GM23338 (cell line): ENCODE data around the gene BTN1A1. TPM values are rescaled to one million over a fixed set of nuclear protein-coding genes. Genes with fewer than 3 reads are reported as not detected.

Source experiments
- ATAC-seq: fragments of 200-7000 bp; cut with Tn5 transposase; 3 replicates; pipeline ENCODE4 v1.9.1; 2020
- DNase-seq: peaks from one replicate; pipeline ENCODE4 v3.0.0-alpha.2; 2015; ENCODE audit warnings: low spot score
- H2AFZ ChIP-seq: fragments of 200-600 bp; sonication (generic); 2 replicates; pipeline ENCODE4 v1.8.0; 2016; ENCODE audit warnings: antibody characterized with exemption, mild to moderate bottlenecking, moderate library complexity
- H3F3A ChIP-seq: fragments of 200-600 bp; sonication (generic); replicated peaks from 2 replicates; pipeline ENCODE4 v1.8.0; 2017; ENCODE audit warnings: antibody characterized with exemption, mixed run types, low read depth
- H3K27ac ChIP-seq: fragments of 200-600 bp; sonication (generic); 2 replicates; pipeline ENCODE4 v1.6.1; 2016; ENCODE audit warnings: low read depth
- H3K27me3 ChIP-seq: fragments of 200-600 bp; sonication (generic); 2 replicates; pipeline ENCODE4 v1.8.0; 2016; ENCODE audit warnings: mild to moderate bottlenecking, mixed run types, moderate library complexity; ENCODE audit not compliant: insufficient read depth
- H3K36me3 ChIP-seq: fragments of 200-600 bp; sonication (generic); 2 replicates; pipeline ENCODE4 v1.8.0; 2016; ENCODE audit warnings: mild to moderate bottlenecking; ENCODE audit not compliant: insufficient read depth
- H3K4me1 ChIP-seq: fragments of 200-600 bp; sonication (generic); 2 replicates; pipeline ENCODE4 v1.8.0; 2016; ENCODE audit warnings: mild to moderate bottlenecking, moderate library complexity; ENCODE audit not compliant: insufficient read depth
- H3K4me2 ChIP-seq: fragments of 200-600 bp; sonication (generic); 2 replicates; pipeline ENCODE4 v1.7.1; 2017; ENCODE audit warnings: mixed run types
- H3K4me3 ChIP-seq: fragments of 200-600 bp; sonication (generic); 2 replicates; pipeline ENCODE4 v1.6.1; 2016; ENCODE audit warnings: mixed run types
- H3K79me2 ChIP-seq: fragments of 200-600 bp; sonication (generic); replicated peaks from 2 replicates; pipeline ENCODE4 v1.8.0; 2017; ENCODE audit warnings: mild to moderate bottlenecking; ENCODE audit not compliant: insufficient read depth
- H3K9me2 ChIP-seq: fragments of 200-600 bp; sonication (generic); 2 replicates; pipeline ENCODE4 v1.8.0; 2017; ENCODE audit not compliant: insufficient read depth
- H4K20me1 ChIP-seq: fragments of 200-600 bp; sonication (generic); replicated peaks from 2 replicates; pipeline ENCODE4 v1.8.0; 2017; ENCODE audit warnings: mild to moderate bottlenecking; ENCODE audit not compliant: insufficient read depth
- H3K27ac Mint-ChIP-seq: 2 replicates; pipeline ENCODE4 v1.8.0; 2020; ENCODE audit warnings: inconsistent platforms, mild to moderate bottlenecking, moderate library complexity, mixed read lengths
- H3K27me3 Mint-ChIP-seq: 3 replicates; pipeline ENCODE4 v1.8.0; 2022; ENCODE audit warnings: low read depth, mild to moderate bottlenecking, moderate library complexity, mixed read lengths, inconsistent platforms; ENCODE audit not compliant: insufficient read depth, poor library complexity
- H3K36me3 Mint-ChIP-seq: 3 replicates; pipeline ENCODE4 v1.8.0; 2021; ENCODE audit warnings: low read depth, mild to moderate bottlenecking, inconsistent platforms, moderate library complexity, mixed read lengths
- H3K4me1 Mint-ChIP-seq: 3 replicates; pipeline ENCODE4 v1.8.0; 2020; ENCODE audit warnings: mild to moderate bottlenecking, inconsistent platforms, mixed read lengths
- H3K4me3 Mint-ChIP-seq: 3 replicates; pipeline ENCODE4 v1.8.0; 2021; ENCODE audit warnings: moderate library complexity, mild to moderate bottlenecking, inconsistent platforms, mixed read lengths
- H3K9me3 Mint-ChIP-seq: 3 replicates; pipeline ENCODE4 v1.8.0; 2020; ENCODE audit warnings: moderate library complexity, mild to moderate bottlenecking, inconsistent platforms, mixed read lengths
- CREB1 ChIP-seq: fragments of 250-450 bp; sonication (Bioruptor Pico); IDR thresholded peaks from 2 replicates; pipeline ENCODE4 v1.5.0; 2020; ENCODE audit warnings: low read depth, mild to moderate bottlenecking, moderate library complexity
- EZH2 ChIP-seq: fragments of 200-600 bp; sonication (generic); IDR thresholded peaks from one replicate; pipeline ENCODE4 v1.8.0; 2017; ENCODE audit warnings: antibody characterized with exemption, mild to moderate bottlenecking, low read depth; ENCODE audit not compliant: unreplicated experiment
- EZH2phosphoT487 ChIP-seq: fragments of 200-600 bp; sonication (generic); IDR thresholded peaks from one replicate; pipeline ENCODE4 v1.8.1; 2018; ENCODE audit warnings: antibody characterized with exemption; ENCODE audit not compliant: unreplicated experiment
- JUNB ChIP-seq: IDR thresholded peaks from one replicate; pipeline ENCODE4 v1.6.1; 2016; ENCODE audit warnings: antibody characterized with exemption; ENCODE audit not compliant: unreplicated experiment
- NANOG ChIP-seq: IDR thresholded peaks from 2 replicates; pipeline ENCODE4 v1.6.1; 2016; ENCODE audit warnings: antibody characterized with exemption, borderline replicate concordance
- POLR2AphosphoS5 ChIP-seq: IDR thresholded peaks from 2 replicates; pipeline ENCODE4 v1.6.1; 2016; ENCODE audit warnings: antibody characterized with exemption, low read depth
- STAT1 ChIP-seq: IDR thresholded peaks from one replicate; pipeline ENCODE4 v1.6.1; 2016; ENCODE audit warnings: antibody characterized with exemption; ENCODE audit not compliant: unreplicated experiment
- ZNF331 ChIP-seq: fragments of 250-450 bp; sonication (Bioruptor Pico); IDR thresholded peaks from 2 replicates; pipeline ENCODE4 v1.5.0; 2020; ENCODE audit warnings: low read depth, mild to moderate bottlenecking, moderate library complexity
- polyA plus RNA-seq: library from polyadenylated mRNA; unstranded; fragments of >200 nt; fragmentation: Nextera tagmentation; extraction: Ambion mirVana; gene quantifications from 2 replicates; pipeline ENCODE4 v1.2.1, GENCODE V29; 2016
- total RNA-seq: library from RNA; depleted of rRNA; stranded (reverse); fragments of >200 nt; shearing (Covaris generic); gene quantifications from 2 replicates; pipeline ENCODE4 v1.2.3, GENCODE V29; 2014
- TF ChIP-seq, protein P1 (sequence below): IDR thresholded peaks from one replicate; pipeline ENCODE4 v1.6.1; 2018; ENCODE audit warnings: antibody characterized with exemption; ENCODE audit not compliant: unreplicated experiment
- TF ChIP-seq, protein P2 (sequence below), 2 experiments: fragments of 200-600 bp in 1 of 2; sonication (generic) in 1 of 2; conservative IDR thresholded peaks; 2 replicates each; pipeline versions ENCODE4 v1.5.1 to v1.6.1; 2016 to 2017; ENCODE audit warnings: antibody characterized with exemption in 2 of 2, low read depth in 2 of 2, mild to moderate bottlenecking in 2 of 2, moderate library complexity in 1 of 2
- TF ChIP-seq, protein P3 (sequence below): fragments of 250-450 bp; sonication (Bioruptor Pico); IDR thresholded peaks from 2 replicates; pipeline ENCODE4 v1.5.0; 2020; ENCODE audit warnings: mild to moderate bottlenecking, moderate library complexity
- TF ChIP-seq, protein P4 (sequence below): IDR thresholded peaks from 2 replicates; pipeline ENCODE4 v1.6.1; 2016; ENCODE audit warnings: antibody characterized with exemption

Gene BTN1A1
- total and polyA plus RNA-seq, 2 experiments from 2014 or later = 0.13 to 0.38 TPM

- no peak overlapping the region for H3K27ac Mint-ChIP-seq
- no peaks in the 10 kb centered on the region for H4K20me1 ChIP-seq
- peaks cover 2% of the 10 kb centered on the region for H3K27me3 Mint-ChIP-seq
- H3K4me3 Mint-ChIP-seq = no peak overlapping the region
- TF ChIP-seq NANOG (no peak), STAT1 (no peak), CREB1 (CRISPR knock-in tag) (no peak), JUNB (no peak), EZH2 (no peak), POLR2AphosphoS5 (no peak), EZH2phosphoT487 (no peak), ZNF331 (no peak)
- TF ChIP-seq, protein P1, sequence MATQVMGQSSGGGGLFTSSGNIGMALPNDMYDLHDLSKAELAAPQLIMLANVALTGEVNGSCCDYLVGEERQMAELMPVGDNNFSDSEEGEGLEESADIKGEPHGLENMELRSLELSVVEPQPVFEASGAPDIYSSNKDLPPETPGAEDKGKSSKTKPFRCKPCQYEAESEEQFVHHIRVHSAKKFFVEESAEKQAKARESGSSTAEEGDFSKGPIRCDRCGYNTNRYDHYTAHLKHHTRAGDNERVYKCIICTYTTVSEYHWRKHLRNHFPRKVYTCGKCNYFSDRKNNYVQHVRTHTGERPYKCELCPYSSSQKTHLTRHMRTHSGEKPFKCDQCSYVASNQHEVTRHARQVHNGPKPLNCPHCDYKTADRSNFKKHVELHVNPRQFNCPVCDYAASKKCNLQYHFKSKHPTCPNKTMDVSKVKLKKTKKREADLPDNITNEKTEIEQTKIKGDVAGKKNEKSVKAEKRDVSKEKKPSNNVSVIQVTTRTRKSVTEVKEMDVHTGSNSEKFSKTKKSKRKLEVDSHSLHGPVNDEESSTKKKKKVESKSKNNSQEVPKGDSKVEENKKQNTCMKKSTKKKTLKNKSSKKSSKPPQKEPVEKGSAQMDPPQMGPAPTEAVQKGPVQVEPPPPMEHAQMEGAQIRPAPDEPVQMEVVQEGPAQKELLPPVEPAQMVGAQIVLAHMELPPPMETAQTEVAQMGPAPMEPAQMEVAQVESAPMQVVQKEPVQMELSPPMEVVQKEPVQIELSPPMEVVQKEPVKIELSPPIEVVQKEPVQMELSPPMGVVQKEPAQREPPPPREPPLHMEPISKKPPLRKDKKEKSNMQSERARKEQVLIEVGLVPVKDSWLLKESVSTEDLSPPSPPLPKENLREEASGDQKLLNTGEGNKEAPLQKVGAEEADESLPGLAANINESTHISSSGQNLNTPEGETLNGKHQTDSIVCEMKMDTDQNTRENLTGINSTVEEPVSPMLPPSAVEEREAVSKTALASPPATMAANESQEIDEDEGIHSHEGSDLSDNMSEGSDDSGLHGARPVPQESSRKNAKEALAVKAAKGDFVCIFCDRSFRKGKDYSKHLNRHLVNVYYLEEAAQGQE = no peak
- TF ChIP-seq, protein P2, sequence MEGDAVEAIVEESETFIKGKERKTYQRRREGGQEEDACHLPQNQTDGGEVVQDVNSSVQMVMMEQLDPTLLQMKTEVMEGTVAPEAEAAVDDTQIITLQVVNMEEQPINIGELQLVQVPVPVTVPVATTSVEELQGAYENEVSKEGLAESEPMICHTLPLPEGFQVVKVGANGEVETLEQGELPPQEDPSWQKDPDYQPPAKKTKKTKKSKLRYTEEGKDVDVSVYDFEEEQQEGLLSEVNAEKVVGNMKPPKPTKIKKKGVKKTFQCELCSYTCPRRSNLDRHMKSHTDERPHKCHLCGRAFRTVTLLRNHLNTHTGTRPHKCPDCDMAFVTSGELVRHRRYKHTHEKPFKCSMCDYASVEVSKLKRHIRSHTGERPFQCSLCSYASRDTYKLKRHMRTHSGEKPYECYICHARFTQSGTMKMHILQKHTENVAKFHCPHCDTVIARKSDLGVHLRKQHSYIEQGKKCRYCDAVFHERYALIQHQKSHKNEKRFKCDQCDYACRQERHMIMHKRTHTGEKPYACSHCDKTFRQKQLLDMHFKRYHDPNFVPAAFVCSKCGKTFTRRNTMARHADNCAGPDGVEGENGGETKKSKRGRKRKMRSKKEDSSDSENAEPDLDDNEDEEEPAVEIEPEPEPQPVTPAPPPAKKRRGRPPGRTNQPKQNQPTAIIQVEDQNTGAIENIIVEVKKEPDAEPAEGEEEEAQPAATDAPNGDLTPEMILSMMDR (conservative IDR thresholded peaks at IDR 0.05; ENCODE audit: low read depth in 2 of 2) = no peak
- TF ChIP-seq, protein P3, sequence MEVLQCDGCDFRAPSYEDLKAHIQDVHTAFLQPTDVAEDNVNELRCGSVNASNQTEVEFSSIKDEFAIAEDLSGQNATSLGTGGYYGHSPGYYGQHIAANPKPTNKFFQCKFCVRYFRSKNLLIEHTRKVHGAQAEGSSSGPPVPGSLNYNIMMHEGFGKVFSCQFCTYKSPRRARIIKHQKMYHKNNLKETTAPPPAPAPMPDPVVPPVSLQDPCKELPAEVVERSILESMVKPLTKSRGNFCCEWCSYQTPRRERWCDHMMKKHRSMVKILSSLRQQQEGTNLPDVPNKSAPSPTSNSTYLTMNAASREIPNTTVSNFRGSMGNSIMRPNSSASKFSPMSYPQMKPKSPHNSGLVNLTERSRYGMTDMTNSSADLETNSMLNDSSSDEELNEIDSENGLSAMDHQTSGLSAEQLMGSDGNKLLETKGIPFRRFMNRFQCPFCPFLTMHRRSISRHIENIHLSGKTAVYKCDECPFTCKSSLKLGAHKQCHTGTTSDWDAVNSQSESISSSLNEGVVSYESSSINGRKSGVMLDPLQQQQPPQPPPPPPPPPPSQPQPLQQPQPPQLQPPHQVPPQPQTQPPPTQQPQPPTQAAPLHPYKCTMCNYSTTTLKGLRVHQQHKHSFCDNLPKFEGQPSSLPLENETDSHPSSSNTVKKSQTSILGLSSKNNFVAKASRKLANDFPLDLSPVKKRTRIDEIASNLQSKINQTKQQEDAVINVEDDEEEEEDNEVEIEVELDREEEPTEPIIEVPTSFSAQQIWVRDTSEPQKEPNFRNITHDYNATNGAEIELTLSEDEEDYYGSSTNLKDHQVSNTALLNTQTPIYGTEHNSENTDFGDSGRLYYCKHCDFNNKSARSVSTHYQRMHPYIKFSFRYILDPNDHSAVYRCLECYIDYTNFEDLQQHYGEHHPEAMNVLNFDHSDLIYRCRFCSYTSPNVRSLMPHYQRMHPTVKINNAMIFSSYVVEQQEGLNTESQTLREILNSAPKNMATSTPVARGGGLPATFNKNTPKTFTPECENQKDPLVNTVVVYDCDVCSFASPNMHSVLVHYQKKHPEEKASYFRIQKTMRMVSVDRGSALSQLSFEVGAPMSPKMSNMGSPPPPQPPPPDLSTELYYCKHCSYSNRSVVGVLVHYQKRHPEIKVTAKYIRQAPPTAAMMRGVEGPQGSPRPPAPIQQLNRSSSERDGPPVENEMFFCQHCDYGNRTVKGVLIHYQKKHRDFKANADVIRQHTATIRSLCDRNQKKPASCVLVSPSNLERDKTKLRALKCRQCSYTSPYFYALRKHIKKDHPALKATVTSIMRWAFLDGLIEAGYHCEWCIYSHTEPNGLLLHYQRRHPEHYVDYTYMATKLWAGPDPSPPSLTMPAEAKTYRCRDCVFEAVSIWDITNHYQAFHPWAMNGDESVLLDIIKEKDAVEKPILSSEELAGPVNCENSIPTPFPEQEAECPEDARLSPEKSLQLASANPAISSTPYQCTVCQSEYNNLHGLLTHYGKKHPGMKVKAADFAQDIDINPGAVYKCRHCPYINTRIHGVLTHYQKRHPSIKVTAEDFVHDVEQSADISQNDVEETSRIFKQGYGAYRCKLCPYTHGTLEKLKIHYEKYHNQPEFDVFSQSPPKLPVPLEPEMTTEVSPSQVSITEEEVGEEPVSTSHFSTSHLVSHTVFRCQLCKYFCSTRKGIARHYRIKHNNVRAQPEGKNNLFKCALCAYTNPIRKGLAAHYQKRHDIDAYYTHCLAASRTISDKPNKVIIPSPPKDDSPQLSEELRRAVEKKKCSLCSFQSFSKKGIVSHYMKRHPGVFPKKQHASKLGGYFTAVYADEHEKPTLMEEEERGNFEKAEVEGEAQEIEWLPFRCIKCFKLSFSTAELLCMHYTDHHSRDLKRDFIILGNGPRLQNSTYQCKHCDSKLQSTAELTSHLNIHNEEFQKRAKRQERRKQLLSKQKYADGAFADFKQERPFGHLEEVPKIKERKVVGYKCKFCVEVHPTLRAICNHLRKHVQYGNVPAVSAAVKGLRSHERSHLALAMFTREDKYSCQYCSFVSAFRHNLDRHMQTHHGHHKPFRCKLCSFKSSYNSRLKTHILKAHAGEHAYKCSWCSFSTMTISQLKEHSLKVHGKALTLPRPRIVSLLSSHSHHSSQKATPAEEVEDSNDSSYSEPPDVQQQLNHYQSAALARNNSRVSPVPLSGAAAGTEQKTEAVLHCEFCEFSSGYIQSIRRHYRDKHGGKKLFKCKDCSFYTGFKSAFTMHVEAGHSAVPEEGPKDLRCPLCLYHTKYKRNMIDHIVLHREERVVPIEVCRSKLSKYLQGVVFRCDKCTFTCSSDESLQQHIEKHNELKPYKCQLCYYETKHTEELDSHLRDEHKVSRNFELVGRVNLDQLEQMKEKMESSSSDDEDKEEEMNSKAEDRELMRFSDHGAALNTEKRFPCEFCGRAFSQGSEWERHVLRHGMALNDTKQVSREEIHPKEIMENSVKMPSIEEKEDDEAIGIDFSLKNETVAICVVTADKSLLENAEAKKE (CRISPR knock-in tag) = no peak
- TF ChIP-seq, protein P4, sequence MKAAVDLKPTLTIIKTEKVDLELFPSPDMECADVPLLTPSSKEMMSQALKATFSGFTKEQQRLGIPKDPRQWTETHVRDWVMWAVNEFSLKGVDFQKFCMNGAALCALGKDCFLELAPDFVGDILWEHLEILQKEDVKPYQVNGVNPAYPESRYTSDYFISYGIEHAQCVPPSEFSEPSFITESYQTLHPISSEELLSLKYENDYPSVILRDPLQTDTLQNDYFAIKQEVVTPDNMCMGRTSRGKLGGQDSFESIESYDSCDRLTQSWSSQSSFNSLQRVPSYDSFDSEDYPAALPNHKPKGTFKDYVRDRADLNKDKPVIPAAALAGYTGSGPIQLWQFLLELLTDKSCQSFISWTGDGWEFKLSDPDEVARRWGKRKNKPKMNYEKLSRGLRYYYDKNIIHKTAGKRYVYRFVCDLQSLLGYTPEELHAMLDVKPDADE = no peak
- no peaks in the 10 kb centered on the region for H3K36me3 ChIP-seq
- no peaks in the 10 kb centered on the region for H3K4me1 Mint-ChIP-seq
- H3K4me2 ChIP-seq = no peak overlapping the region
- ATAC-seq = no peak
- H3K27me3 ChIP-seq = no peaks in the 10 kb centered on the region
- no peaks in the 10 kb centered on the region for H3K9me2 ChIP-seq
- no peaks in the 10 kb centered on the region for H3K79me2 ChIP-seq
- DNase-seq = no peak
- no peak overlapping the region for H2AFZ ChIP-seq
- no peaks in the 10 kb centered on the region for H3F3A ChIP-seq
- H3K4me1 ChIP-seq = no peaks in the 10 kb centered on the region
- no peak overlapping the region for H3K4me3 ChIP-seq
- H3K36me3 Mint-ChIP-seq = no peaks in the 10 kb centered on the region
- peaks cover 3% of the 10 kb centered on the region; the same call in 2 of the 3 replicates for H3K9me3 Mint-ChIP-seq
- H3K27ac ChIP-seq = no peak overlapping the region
These were observed 13.7 kb upstream of the BTN1A1 start for GRCh38 chr6:26486358-26486757.
